Endothelial cell of umbilical vein (primary cell): ENCODE results near the gene P2RX1. TPM values are rescaled to one million over a fixed set of nuclear protein-coding genes. Genes with fewer than 3 reads are reported as not detected.
A peak's percentile ranks its signal among the peaks of the same experiment; 100 is the strongest.

Experiments
- BruUV-seq: library from RNA; stranded (reverse); fragments of 400-500 nt; replicated peaks from 2 replicates; lab custom pipeline; 2021; lab: Mats Ljungman, UMichigan
- CTCF ChIA-PET: fragments of 300-600, 350-600 bp; sonication (Branson Sonifier 250); formaldehyde crosslinking; loops from one replicate; lab custom pipeline; 2021; ENCODE audit warnings: antibody characterized with exemption, inconsistent platforms; lab: Charles Lee
- POLR2A ChIA-PET: fragments of 300-600, 350-600 bp; sonication (Branson Sonifier 250); formaldehyde crosslinking; loops from one replicate; lab custom pipeline; 2021; ENCODE audit warnings: antibody characterized with exemption, inconsistent platforms; lab: Charles Lee
- DNase-seq: peaks from one replicate; pipeline ENCODE4 v3.0.0-alpha.2; 2011; ENCODE audit warnings: low read depth, low spot score
- FAIRE-seq: peaks from 2 replicates; lab custom pipeline; 2011; peaks lifted over from hg19 to GRCh38; lab: Jason Lieb, UNC
- H2AFZ ChIP-seq: 2 replicates; pipeline ENCODE4 v1.6.0; 2012; ENCODE audit warnings: low read depth, low read length, control low read depth, inconsistent platforms
- H3K27ac ChIP-seq: 2 replicates; pipeline ENCODE4 v1.5.1; 2011; ENCODE audit warnings: low read depth, mild to moderate bottlenecking, control low read depth, low read length, moderate library complexity; ENCODE audit not compliant: insufficient read depth
- H3K27me3 ChIP-seq, 2 experiments: 2 replicates each; pipeline versions ENCODE4 v1.6.0 to v1.6.1; 2011; ENCODE audit warnings: low read length in 2 of 2, mixed read lengths in 1 of 2; ENCODE audit not compliant: control insufficient read depth in 2 of 2, insufficient read depth in 2 of 2
- H3K36me3 ChIP-seq, 2 experiments: 2 replicates in 1 of 2; 3 replicates in 1 of 2; pipeline ENCODE4 v1.5.1; 2011; ENCODE audit warnings: low read length in 2 of 2, mild to moderate bottlenecking in 1 of 2, moderate library complexity in 1 of 2; ENCODE audit not compliant: control insufficient read depth in 2 of 2, insufficient read depth in 2 of 2; ENCODE audit errors: extremely low read depth in 1 of 2
- H3K4me1 ChIP-seq: 3 replicates; pipeline ENCODE4 v1.5.1; 2011; ENCODE audit warnings: mild to moderate bottlenecking, low read length; ENCODE audit not compliant: control insufficient read depth, insufficient read depth; ENCODE audit errors: extremely low read depth
- H3K4me2 ChIP-seq: 2 replicates; pipeline ENCODE4 v1.6.1; 2011; ENCODE audit warnings: low read length, control low read depth, mixed read lengths; ENCODE audit not compliant: insufficient read depth
- H3K4me3 ChIP-seq, 3 experiments: fragments of 200-600 bp in 1 of 3; sonication (generic), shearing (Covaris generic) in 1 of 3; replicated peaks in 1 of 3; 2 replicates each; pipeline ENCODE4 v1.5.1; 2011 to 2016; ENCODE audit warnings: control low read depth in 3 of 3, low read length in 3 of 3, mild to moderate bottlenecking in 2 of 3, inconsistent platforms in 1 of 3, low read depth in 1 of 3, moderate library complexity in 1 of 3; ENCODE audit not compliant: insufficient read depth in 1 of 3
- H3K79me2 ChIP-seq: 2 replicates; pipeline ENCODE4 v1.6.0; 2012; ENCODE audit warnings: low read length, inconsistent platforms; ENCODE audit not compliant: control insufficient read depth, insufficient read depth
- H3K9ac ChIP-seq: replicated peaks from 2 replicates; pipeline ENCODE3; 2011; ENCODE audit warnings: low read length, control low read depth; ENCODE audit not compliant: insufficient read depth; ENCODE audit errors: extremely low read depth
- H3K9me1 ChIP-seq: replicated peaks from 3 replicates; pipeline ENCODE4 v1.6.0; 2011; ENCODE audit warnings: mild to moderate bottlenecking, low read length; ENCODE audit not compliant: control insufficient read depth, insufficient read depth; ENCODE audit errors: extremely low read depth
- H3K9me3 ChIP-seq: replicated peaks from 2 replicates; pipeline ENCODE4 v1.5.1; 2012; ENCODE audit warnings: low read length, inconsistent platforms; ENCODE audit not compliant: control insufficient read depth, insufficient read depth
- H4K20me1 ChIP-seq: replicated peaks from 2 replicates; pipeline ENCODE3; 2011; ENCODE audit warnings: mild to moderate bottlenecking, low read length; ENCODE audit not compliant: control insufficient read depth, insufficient read depth; ENCODE audit errors: extremely low read depth
- CTCF ChIP-seq, 2 donors: IDR thresholded peaks; 1 replicate in 1 of 2; 2 replicates in 1 of 2; pipeline ENCODE4 v1.5.1; 2011; ENCODE audit warnings: low read length in 2 of 2, mild to moderate bottlenecking in 2 of 2, moderate library complexity in 2 of 2, control low read depth in 1 of 2, inconsistent platforms in 1 of 2, low read depth in 1 of 2; ENCODE audit not compliant: insufficient read depth in 1 of 2; ENCODE audit errors: extremely low read depth in 1 of 2
- EZH2 ChIP-seq: IDR thresholded peaks from 2 replicates; pipeline ENCODE4 v1.6.1; 2012; ENCODE audit warnings: borderline replicate concordance, low read depth, mild to moderate bottlenecking, moderate library complexity, low read length, inconsistent platforms; ENCODE audit not compliant: severe bottlenecking
- FOS ChIP-seq: IDR thresholded peaks from 2 replicates; pipeline ENCODE4 v1.6.1; 2011; ENCODE audit warnings: mild to moderate bottlenecking, low read length, moderate library complexity, borderline replicate concordance; ENCODE audit not compliant: insufficient read depth
- GATA2 ChIP-seq: IDR thresholded peaks from 2 replicates; pipeline ENCODE4 v1.7.0; 2011; ENCODE audit warnings: low read depth, mild to moderate bottlenecking, moderate library complexity, mixed read lengths, low read length; ENCODE audit not compliant: insufficient read length, insufficient read depth
- JUN ChIP-seq: IDR thresholded peaks from 2 replicates; pipeline ENCODE4 v1.6.1; 2011; ENCODE audit warnings: borderline replicate concordance, low read depth; ENCODE audit not compliant: insufficient read length, insufficient read depth
- MYC ChIP-seq: IDR thresholded peaks from one replicate; pipeline ENCODE4 v1.6.1; 2011; ENCODE audit warnings: mild to moderate bottlenecking, low read depth, low read length
- POLR2A ChIP-seq: IDR thresholded peaks from 2 replicates; pipeline ENCODE4 v1.6.1; 2012; ENCODE audit warnings: low read depth, mild to moderate bottlenecking, control low read depth, low read length
- POLR2AphosphoS5 ChIP-seq: IDR thresholded peaks from 2 replicates; pipeline ENCODE4 v1.6.1; 2012; ENCODE audit warnings: low read depth, mild to moderate bottlenecking, control low read depth, low read length, moderate library complexity; ENCODE audit not compliant: insufficient read depth
- dilution Hi-C: fragments of 300-500 bp; cut with MboI; formaldehyde crosslinking; loops from one replicate; pipeline ENCODE4 v1.15.0; 2019; ENCODE audit warnings: low sequenced_read_pairs; ENCODE audit not compliant: extremely low pct_ligation_motif_present
- intact Hi-C: fragments of 100-400 bp; cut with micrococcal nuclease; formaldehyde crosslinking; loops from one replicate; pipeline ENCODE4 v1.10.0; 2022
- polyA plus RNA-seq, 4 experiments: library from polyadenylated mRNA; depleted of rRNA in 3 of 4; stranded (reverse) in 3 of 4; unstranded in 1 of 4; fragments of >200 nt; gene quantifications; 2 replicates each; pipeline versions ENCODE4 v1.2.1 to v1.2.3, GENCODE V29; 2011 to 2012; ENCODE audit warnings: missing spikeins in 1 of 4
- total RNA-seq: library from RNA; stranded (reverse); gene quantifications from 2 replicates; pipeline ENCODE4 v1.2.3, GENCODE V29; 2021
- TF ChIP-seq, protein P1 (sequence below): IDR thresholded peaks from 2 replicates; pipeline ENCODE4 v1.6.1; 2011; ENCODE audit not compliant: insufficient read depth, insufficient read length

Gene P2RX1
- total and polyA plus RNA-seq, 2 donors (not counting 3 experiments of a cell fraction or from before 2014, with no cell fraction given) = not detected

DNA sequence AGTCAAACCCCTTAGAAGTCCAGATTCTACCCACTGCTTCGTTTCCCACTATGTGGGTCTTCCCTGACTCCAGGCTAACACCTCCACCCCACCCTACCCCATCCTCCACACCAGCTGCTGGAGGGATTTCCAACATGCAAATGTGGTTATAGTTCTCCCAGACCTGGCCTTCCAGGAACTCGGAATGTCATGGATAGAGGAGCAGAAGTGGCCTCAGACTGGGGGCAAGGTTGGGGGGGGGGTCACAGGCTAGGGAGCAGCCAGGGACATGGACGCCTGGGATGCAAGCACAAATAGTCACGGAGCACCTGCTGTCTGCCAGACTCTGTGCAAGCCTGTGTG, 25.4 kb downstream of the P2RX1 start:
- Histone ChIP-seq H3K36me3 (no peaks in the 10 kb centered on the region), H3K9me3 (no peaks in the 10 kb centered on the region), H3K9ac (no peak overlapping the region), H3K9me1 (no peaks in the 10 kb centered on the region), H2AFZ (no peak overlapping the region), H4K20me1 (no peaks in the 10 kb centered on the region), H3K4me1 (peaks cover 73% of the 10 kb centered on the region), H3K4me3 (no peak overlapping the region), H3K4me2 (no peak overlapping the region), H3K79me2 (peaks cover 21% of the 10 kb centered on the region), H3K27me3 (no peaks in the 10 kb centered on the region), H3K27ac (peak overlapping the region; percentile 72)
- POLR2A ChIA-PET = no interaction called here
- DNase-seq (no peak), FAIRE-seq (no peak)
- CTCF ChIA-PET = interaction anchor here (0.9 to 9.2 kb wide), 4 partner anchors 20 to 45 kb away, joined by 4 to 82 read pairs (median 12); partner anchors contain the start of gene NCBP3
- BruUV-seq = no TSS peak
- TF ChIP-seq EZH2 (no peak), GATA2 (no peak), JUN (no peak), POLR2AphosphoS5 (no peak), CTCF (IDR thresholded peaks at IDR 0.05; ENCODE audit: extremely low read depth in 1 of 2, insufficient read depth in 1 of 2, low read depth in 1 of 2, low read length in 2 of 2) (no peak), POLR2A (no peak), MYC (no peak), FOS (no peak)
- TF ChIP-seq, protein P1, sequence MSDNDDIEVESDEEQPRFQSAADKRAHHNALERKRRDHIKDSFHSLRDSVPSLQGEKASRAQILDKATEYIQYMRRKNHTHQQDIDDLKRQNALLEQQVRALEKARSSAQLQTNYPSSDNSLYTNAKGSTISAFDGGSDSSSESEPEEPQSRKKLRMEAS = no peak
- intact Hi-C loops = no loop called here
- dilution Hi-C loops = no loop called here
